ENCODE data around the gene SIRT7. TPM values are rescaled to one million over a fixed set of nuclear protein-coding genes. Genes with fewer than 3 reads are reported as not detected.

The SIRT7 gene
- 12.9 TPM for polyA plus RNA-seq (2013, experiment 1 of 2)
- polyA plus RNA-seq (2013, experiment 2 of 2), result 10.5 TPM

DNA sequence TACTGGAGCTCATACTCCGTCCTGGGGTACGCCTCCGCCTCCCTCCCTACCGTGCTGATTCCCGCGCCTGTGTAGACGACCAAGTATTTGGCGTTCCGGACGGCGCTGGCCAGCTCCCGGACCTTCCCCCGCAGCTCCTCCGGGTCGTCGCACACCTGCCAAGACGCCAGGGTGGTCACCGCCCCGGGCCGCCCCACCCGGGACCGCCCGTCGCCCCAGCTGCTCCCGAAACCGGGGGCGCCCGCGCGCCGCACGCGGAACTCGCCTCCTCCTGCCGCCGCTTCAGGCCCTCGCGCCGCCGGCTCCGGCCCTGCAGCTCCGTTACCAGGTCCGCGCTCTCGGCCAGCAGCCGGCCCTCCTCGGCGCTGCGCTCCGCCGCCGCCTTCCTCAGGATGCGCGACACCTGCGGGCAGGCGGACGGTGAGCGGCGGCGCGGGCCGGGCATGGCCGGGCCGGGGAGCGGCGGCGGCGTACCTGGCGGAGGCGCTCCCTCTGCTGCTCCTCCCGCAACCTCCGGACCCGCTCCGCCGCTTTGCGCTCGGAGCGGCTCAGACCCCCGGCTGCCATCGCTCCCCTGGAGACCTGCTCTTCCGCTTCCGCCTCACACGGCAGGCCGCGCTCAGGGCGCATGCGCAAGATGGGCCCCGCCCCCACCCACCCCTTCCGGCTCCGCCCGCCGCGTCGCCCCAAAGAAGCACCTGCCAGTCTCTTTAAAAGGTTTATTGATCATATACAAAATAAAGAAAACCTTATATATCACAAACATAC lies at the start of gene SIRT7:
Gene SIRT7 (minus strand): TSS at position 612 of the 768 bp plus-strand sequence. CDS start 45 bp downstream, at position 567.
- H3K27ac ChIP-seq (ENCODE audit: low read depth, low read length), result peak within 1 kb of the TSS; percentile 60; the same call in 1 of the 2 replicates
- under 1% methylated on average over 88 of the region's 94 CpGs for WGBS
- peak within 1 kb of the TSS; percentile 81 for H3K9ac ChIP-seq (ENCODE audit: low read depth, low read length)
- H3K9me3 ChIP-seq (ENCODE audit: insufficient read depth, low read depth, low read length), result no peaks in the 10 kb centered on the region
- H3K4me3 ChIP-seq (ENCODE audit: low read length), result peak within 1 kb of the TSS; percentile 87
- H3K4me1 ChIP-seq (ENCODE audit: insufficient read depth, low read length), result peaks cover 6% of the 10 kb centered on the region; the same call in 1 of the 2 replicates
- peaks cover 71% of the 10 kb centered on the region for H3K36me3 ChIP-seq (ENCODE audit: insufficient read depth, low read length)
- H3K27me3 ChIP-seq (ENCODE audit: insufficient read depth, low read length), result no peaks in the 10 kb centered on the region

DNA sequence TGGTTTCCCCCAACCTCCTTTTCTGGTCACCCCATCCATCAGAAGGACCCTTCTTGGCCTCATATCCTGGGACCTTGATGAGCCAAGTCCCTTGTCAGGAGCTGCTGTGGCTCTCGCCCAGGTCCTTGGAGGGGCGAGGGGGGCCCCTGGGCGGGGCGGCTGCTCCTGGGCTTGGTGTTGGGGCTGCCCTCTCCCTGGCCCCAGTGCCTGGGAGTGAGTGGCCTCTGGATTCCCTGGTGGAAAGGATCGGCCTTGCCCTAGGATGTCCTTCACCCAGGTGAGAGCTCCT lies 49.2 kb upstream of the SIRT7 start:
- H3K9ac ChIP-seq (ENCODE audit: low read depth, low read length), result no peak overlapping the region
- peaks cover 8% of the 10 kb centered on the region for H3K4me1 ChIP-seq (ENCODE audit: insufficient read depth, low read length)
- no peaks in the 10 kb centered on the region for H3K9me3 ChIP-seq (ENCODE audit: insufficient read depth, low read depth, low read length)
- 67% methylated on average over 5 of the region's 5 CpGs for WGBS
- no peak overlapping the region for H3K4me3 ChIP-seq (ENCODE audit: low read length)
- no peaks in the 10 kb centered on the region for H3K36me3 ChIP-seq (ENCODE audit: insufficient read depth, low read length)
- H3K27ac ChIP-seq (ENCODE audit: low read depth, low read length), result no peak overlapping the region
- peaks cover 63% of the 10 kb centered on the region for H3K27me3 ChIP-seq (ENCODE audit: insufficient read depth, low read length)

GRCh38 chr17:81966343-81967243 lies 48.6 kb upstream of the SIRT7 start:
- no peak overlapping the region for H3K27ac ChIP-seq (ENCODE audit: low read depth, low read length)

DNA sequence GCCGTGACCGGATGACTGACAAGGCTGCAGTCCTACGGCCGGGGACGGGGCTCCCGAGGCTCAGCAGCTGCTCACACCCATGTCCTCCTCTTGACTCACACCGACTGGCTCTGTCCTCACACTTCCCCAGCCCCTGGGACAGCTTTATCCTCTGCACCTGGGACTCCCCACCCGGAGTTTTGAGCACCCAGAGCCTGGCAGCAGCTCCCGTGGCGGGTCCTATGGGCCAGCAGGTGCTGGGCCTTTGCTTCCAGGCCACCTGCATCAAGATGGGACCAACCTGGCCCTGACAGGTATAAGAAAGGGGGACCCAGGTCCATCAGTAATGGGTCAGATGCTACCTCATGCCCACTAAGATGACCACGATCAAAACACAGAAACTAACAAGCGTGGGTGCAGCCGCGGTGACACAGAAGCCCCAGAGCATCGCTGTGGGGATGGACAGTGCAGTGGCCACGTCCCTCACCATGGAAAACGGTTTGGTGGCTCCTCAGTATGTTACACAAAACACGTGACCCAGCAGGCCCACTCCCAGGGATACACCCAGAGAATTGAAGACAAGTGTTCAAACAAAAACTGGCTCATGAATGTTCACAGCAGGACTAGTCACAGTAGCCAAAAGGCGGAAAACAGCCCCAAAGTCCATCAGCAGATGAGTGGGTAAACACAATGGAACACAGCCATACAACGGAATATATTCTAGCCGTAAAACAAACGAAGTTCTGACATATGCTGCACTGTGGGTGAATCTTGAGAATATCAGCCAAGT lies 46.3 kb upstream of the SIRT7 start:
- no peak overlapping the region for H3K9ac ChIP-seq (ENCODE audit: low read depth, low read length)
- H3K9me3 ChIP-seq (ENCODE audit: insufficient read depth, low read depth, low read length), result no peaks in the 10 kb centered on the region
- H3K36me3 ChIP-seq (ENCODE audit: insufficient read depth, low read length), result no peaks in the 10 kb centered on the region
- 84% methylated on average over 22 of the region's 22 CpGs for WGBS
- no peak overlapping the region for H3K27ac ChIP-seq (ENCODE audit: low read depth, low read length)
- H3K4me3 ChIP-seq (ENCODE audit: low read length), result no peak overlapping the region
- peaks cover 89% of the 10 kb centered on the region for H3K27me3 ChIP-seq (ENCODE audit: insufficient read depth, low read length)
- peaks cover 8% of the 10 kb centered on the region for H3K4me1 ChIP-seq (ENCODE audit: insufficient read depth, low read length)

More at GRCh38 chr17:81966343-81967243, 48.6 kb upstream of the SIRT7 start:
- Histone ChIP-seq H3K36me3 (ENCODE audit: insufficient read depth, low read length) (no peaks in the 10 kb centered on the region), H3K9me3 (ENCODE audit: insufficient read depth, low read depth, low read length) (no peaks in the 10 kb centered on the region), H3K4me1 (ENCODE audit: insufficient read depth, low read length) (peaks cover 8% of the 10 kb centered on the region), H3K4me3 (ENCODE audit: low read length) (no peak overlapping the region), H3K27me3 (ENCODE audit: insufficient read depth, low read length) (peaks cover 67% of the 10 kb centered on the region), H3K9ac (ENCODE audit: low read depth, low read length) (no peak overlapping the region)
- 60% methylated on average over 41 of the region's 41 CpGs for WGBS

- no peak overlapping the region for H3K4me3 ChIP-seq (ENCODE audit: low read length)
- H3K27ac ChIP-seq (ENCODE audit: low read depth, low read length), result no peak overlapping the region
- 65% methylated on average over 37 of the region's 37 CpGs for WGBS
- H3K9ac ChIP-seq (ENCODE audit: low read depth, low read length), result no peak overlapping the region
- H3K9me3 ChIP-seq (ENCODE audit: insufficient read depth, low read depth, low read length), result no peaks in the 10 kb centered on the region
- H3K36me3 ChIP-seq (ENCODE audit: insufficient read depth, low read length), result no peaks in the 10 kb centered on the region
- H3K4me1 ChIP-seq (ENCODE audit: insufficient read depth, low read length), result peaks cover 8% of the 10 kb centered on the region; the same call in 1 of the 2 replicates
- peaks cover 98% of the 10 kb centered on the region for H3K27me3 ChIP-seq (ENCODE audit: insufficient read depth, low read length)
These were observed 44.8 kb upstream of the SIRT7 start for GRCh38 chr17:81962499-81963441.

DNA sequence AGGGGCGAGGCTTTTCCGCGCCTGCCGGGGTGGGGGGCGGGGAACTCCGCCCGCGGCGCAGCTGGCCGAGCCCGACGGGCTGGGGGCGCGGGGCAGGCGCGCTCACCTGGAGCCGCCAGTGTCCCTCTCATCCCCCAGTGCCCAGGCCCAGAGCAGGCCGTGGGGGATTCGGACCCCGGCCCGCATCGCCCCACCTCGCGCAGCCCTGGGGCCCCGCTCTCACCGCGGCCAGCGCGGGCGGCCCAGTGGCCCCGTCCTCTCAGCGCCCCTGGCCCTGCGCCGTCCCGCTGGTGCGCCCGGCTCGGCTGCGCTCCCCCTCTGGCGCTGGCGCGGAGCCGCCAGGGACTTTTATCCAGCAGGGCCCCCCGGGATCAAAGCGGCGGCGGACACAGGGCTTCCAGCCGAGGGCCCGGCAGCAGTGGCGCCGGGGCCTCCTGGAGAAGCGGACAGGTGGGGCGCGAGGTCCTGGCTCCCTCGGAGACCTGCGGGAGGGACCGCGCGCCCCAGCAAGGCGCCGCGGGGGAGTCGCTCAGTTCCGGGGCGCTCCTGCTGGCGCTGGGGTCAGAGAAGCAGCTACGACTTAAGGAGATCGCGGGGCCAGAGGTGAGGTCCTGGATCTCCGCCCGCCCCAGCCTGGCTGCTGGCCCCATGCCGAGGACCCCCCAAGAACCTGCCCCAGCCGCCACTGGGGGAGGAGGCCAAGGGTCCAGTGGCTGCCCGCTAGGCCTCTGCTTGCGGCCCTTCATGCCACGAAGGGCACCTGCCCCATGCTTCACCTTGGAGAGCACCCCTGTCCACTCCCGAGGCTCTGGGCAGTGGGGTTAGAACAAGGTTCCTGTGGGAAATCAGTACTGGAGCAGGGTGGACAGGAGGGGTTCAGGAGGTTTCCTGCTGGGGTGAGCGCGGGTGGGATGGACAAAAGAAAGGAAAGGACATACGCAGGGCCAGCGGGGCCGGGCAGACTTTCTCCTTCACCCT lies 43.8 kb upstream of the SIRT7 start:
- Histone ChIP-seq H3K27me3 (ENCODE audit: insufficient read depth, low read length) (peaks cover 98% of the 10 kb centered on the region), H3K4me1 (ENCODE audit: insufficient read depth, low read length) (no peaks in the 10 kb centered on the region), H3K9me3 (ENCODE audit: insufficient read depth, low read depth, low read length) (no peaks in the 10 kb centered on the region), H3K27ac (ENCODE audit: low read depth, low read length) (no peak overlapping the region), H3K4me3 (ENCODE audit: low read length) (peak overlapping the region; percentile 38), H3K9ac (ENCODE audit: low read depth, low read length) (no peak overlapping the region), H3K36me3 (ENCODE audit: insufficient read depth, low read length) (no peaks in the 10 kb centered on the region)
- 14% methylated on average over 82 of the region's 82 CpGs for WGBS

GRCh38 chr17:81961087-81961511 lies 43.1 kb upstream of the SIRT7 start, which contains the start of gene NOTUM:
TSS of gene NOTUM (minus strand) at chr17:81961187. CDS start at chr17:81960909, 278 bp downstream.
- peaks cover 98% of the 10 kb centered on the region for H3K27me3 ChIP-seq (ENCODE audit: insufficient read depth, low read length)
- whole genome bisulfite sequencing, result under 1% methylated on average over 58 of the region's 65 CpGs
- no peaks in the 10 kb centered on the region for H3K4me1 ChIP-seq (ENCODE audit: insufficient read depth, low read length)
- peak within 1 kb of the TSS; percentile 41 for H3K4me3 ChIP-seq (ENCODE audit: low read length)
- H3K9me3 ChIP-seq (ENCODE audit: insufficient read depth, low read depth, low read length), result no peaks in the 10 kb centered on the region
- H3K27ac ChIP-seq (ENCODE audit: low read depth, low read length), result no peak within 1 kb of the TSS
- no peak within 1 kb of the TSS for H3K9ac ChIP-seq (ENCODE audit: low read depth, low read length)
- no peaks in the 10 kb centered on the region for H3K36me3 ChIP-seq (ENCODE audit: insufficient read depth, low read length)

DNA sequence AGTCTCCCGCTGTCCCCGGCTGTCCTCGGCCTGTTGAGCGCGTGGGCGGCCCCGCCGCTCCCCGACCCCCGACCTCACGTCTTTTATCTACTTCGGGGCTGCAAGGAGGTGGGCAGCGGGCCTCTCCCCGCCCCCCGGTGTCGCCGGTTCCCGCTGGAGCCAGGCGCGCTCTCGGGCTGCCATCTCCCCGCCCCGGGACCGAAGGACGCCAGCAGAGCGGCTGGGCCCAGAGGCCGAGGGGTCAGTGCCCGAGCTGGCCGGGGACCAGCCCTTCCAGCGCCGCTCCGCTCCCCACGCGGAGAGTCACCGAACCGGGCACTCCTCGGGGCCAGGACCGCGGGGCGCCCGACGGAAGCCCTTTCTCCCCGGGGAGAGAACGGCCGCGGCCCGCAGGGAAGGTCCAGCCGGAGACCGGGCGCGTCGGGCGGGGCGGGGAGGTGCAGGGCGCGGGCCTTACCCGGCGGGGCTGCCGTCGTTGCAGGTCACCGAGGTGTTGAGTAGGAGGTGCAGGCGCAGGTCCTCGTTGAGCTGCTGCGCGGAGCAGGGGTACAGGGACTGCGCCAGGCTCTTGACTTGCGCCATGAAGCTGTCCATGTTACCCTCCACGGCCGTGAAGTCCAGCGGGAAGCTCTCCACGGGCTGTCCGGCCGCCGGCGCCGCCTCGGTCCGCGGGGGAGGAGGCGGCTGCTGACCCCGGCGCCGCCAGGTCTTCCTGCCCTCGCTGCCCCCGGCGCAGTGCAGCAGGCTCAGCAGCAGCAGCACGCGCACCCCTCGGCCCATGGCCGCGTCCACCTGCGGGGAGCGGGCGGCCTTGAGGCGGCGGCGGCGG lies 42.4 kb upstream of the SIRT7 start:
- Histone ChIP-seq H3K36me3 (ENCODE audit: insufficient read depth, low read length) (no peaks in the 10 kb centered on the region), H3K27me3 (ENCODE audit: insufficient read depth, low read length) (peaks cover 92% of the 10 kb centered on the region), H3K9me3 (ENCODE audit: insufficient read depth, low read depth, low read length) (no peaks in the 10 kb centered on the region), H3K27ac (ENCODE audit: low read depth, low read length) (no peak overlapping the region), H3K9ac (ENCODE audit: low read depth, low read length) (no peak overlapping the region), H3K4me3 (ENCODE audit: low read length) (peak overlapping the region; percentile 41), H3K4me1 (ENCODE audit: insufficient read depth, low read length) (no peaks in the 10 kb centered on the region)
- 4% methylated on average over 98 of the region's 98 CpGs for WGBS
